Measurements from ENCODE around the gene LRRTM3.

Gene LRRTM3

GRCh38 chr10:67049988-67050387, 124.2 kb downstream of the LRRTM3 start:
- Mint-ChIP-seq H3K4me1 (no peaks in the 10 kb centered on the region), H3K4me3 (no peak overlapping the region), H3K27ac (ENCODE audit: low read depth) (no peak overlapping the region), H3K9me3 (peaks cover 13% of the 10 kb centered on the region), H3K36me3 (ENCODE audit: insufficient read depth) (no peaks in the 10 kb centered on the region), H3K27me3 (no peaks in the 10 kb centered on the region)
- DNase-seq (ENCODE audit: low spot score in 2 of 2) (no peak), ATAC-seq (replicated peaks; ENCODE audit: extremely low read depth, poor library complexity, severe bottlenecking) (no peak)

GRCh38 chr10:67050415-67050814, 124.6 kb downstream of the LRRTM3 start:
- Mint-ChIP-seq H3K4me1 (no peaks in the 10 kb centered on the region), H3K36me3 (ENCODE audit: insufficient read depth) (no peaks in the 10 kb centered on the region), H3K27me3 (no peaks in the 10 kb centered on the region), H3K9me3 (peaks cover 13% of the 10 kb centered on the region), H3K27ac (ENCODE audit: low read depth) (no peak overlapping the region), H3K4me3 (no peak overlapping the region)
- ATAC-seq (replicated peaks; ENCODE audit: extremely low read depth, poor library complexity, severe bottlenecking) (no peak), DNase-seq (ENCODE audit: low spot score in 2 of 2) (no peak)

GRCh38 chr10:67072654-67073053, 146.8 kb downstream of the LRRTM3 start:
- Mint-ChIP-seq H3K9me3 (peaks cover 28% of the 10 kb centered on the region), H3K27ac (ENCODE audit: low read depth) (no peak overlapping the region), H3K4me3 (no peak overlapping the region), H3K4me1 (no peaks in the 10 kb centered on the region), H3K36me3 (ENCODE audit: insufficient read depth) (peaks cover 1% of the 10 kb centered on the region), H3K27me3 (no peaks in the 10 kb centered on the region)
- no peak for ATAC-seq (replicated peaks; ENCODE audit: extremely low read depth, poor library complexity, severe bottlenecking)
- no peak for DNase-seq (ENCODE audit: low spot score in 2 of 2)

- Mint-ChIP-seq H3K4me3 (no peak overlapping the region), H3K27ac (ENCODE audit: low read depth) (no peak overlapping the region), H3K4me1 (no peaks in the 10 kb centered on the region), H3K36me3 (ENCODE audit: insufficient read depth) (no peaks in the 10 kb centered on the region), H3K9me3 (peaks cover 24% of the 10 kb centered on the region), H3K27me3 (no peaks in the 10 kb centered on the region)
- no peak for ATAC-seq (replicated peaks; ENCODE audit: extremely low read depth, poor library complexity, severe bottlenecking)
- no peak for DNase-seq (ENCODE audit: low spot score in 2 of 2)
Measured at GRCh38 chr10:67075491-67075971, 149.7 kb downstream of the LRRTM3 start.

- no peak for ATAC-seq (replicated peaks; ENCODE audit: extremely low read depth, poor library complexity, severe bottlenecking)
- Mint-ChIP-seq H3K4me3 (no peak overlapping the region), H3K36me3 (ENCODE audit: insufficient read depth) (no peaks in the 10 kb centered on the region), H3K27me3 (no peaks in the 10 kb centered on the region), H3K4me1 (no peaks in the 10 kb centered on the region), H3K27ac (ENCODE audit: low read depth) (no peak overlapping the region), H3K9me3 (peaks cover 19% of the 10 kb centered on the region)
- DNase-seq (ENCODE audit: low spot score in 2 of 2), result no peak
Measured at GRCh38 chr10:67076144-67076543, 150.3 kb downstream of the LRRTM3 start.

GRCh38 chr10:67077376-67077775, 151.5 kb downstream of the LRRTM3 start:
- DNase-seq (ENCODE audit: low spot score in 2 of 2), result no peak
- ATAC-seq (replicated peaks; ENCODE audit: extremely low read depth, poor library complexity, severe bottlenecking), result no peak
- no peaks in the 10 kb centered on the region for H3K36me3 Mint-ChIP-seq (ENCODE audit: insufficient read depth)
- no peaks in the 10 kb centered on the region for H3K27me3 Mint-ChIP-seq
- H3K4me3 Mint-ChIP-seq, result no peak overlapping the region
- H3K4me1 Mint-ChIP-seq, result no peaks in the 10 kb centered on the region
- H3K9me3 Mint-ChIP-seq, result peaks cover 19% of the 10 kb centered on the region
- H3K27ac Mint-ChIP-seq (ENCODE audit: low read depth), result no peak overlapping the region

GRCh38 chr10:67079126-67079525, 153.3 kb downstream of the LRRTM3 start:
- no peak for ATAC-seq (replicated peaks; ENCODE audit: extremely low read depth, poor library complexity, severe bottlenecking)
- H3K27ac Mint-ChIP-seq (ENCODE audit: low read depth), result no peak overlapping the region
- no peak for DNase-seq (ENCODE audit: low spot score in 2 of 2)

GRCh38 chr10:67086327-67087134, 160.7 kb downstream of the LRRTM3 start:
- no peaks in the 10 kb centered on the region for H3K4me1 Mint-ChIP-seq
- H3K36me3 Mint-ChIP-seq (ENCODE audit: insufficient read depth), result no peaks in the 10 kb centered on the region
- no peak overlapping the region for H3K4me3 Mint-ChIP-seq
- ATAC-seq (replicated peaks; ENCODE audit: extremely low read depth, poor library complexity, severe bottlenecking) (no peak), DNase-seq (ENCODE audit: low spot score in 2 of 2) (no peak)
- no peak overlapping the region for H3K27ac Mint-ChIP-seq (ENCODE audit: low read depth)
- H3K9me3 Mint-ChIP-seq, result peaks cover 9% of the 10 kb centered on the region
- no peaks in the 10 kb centered on the region for H3K27me3 Mint-ChIP-seq

More at GRCh38 chr10:67079126-67079525, 153.3 kb downstream of the LRRTM3 start:
- H3K36me3 Mint-ChIP-seq (ENCODE audit: insufficient read depth), result no peaks in the 10 kb centered on the region
- H3K4me3 Mint-ChIP-seq, result no peak overlapping the region
- no peaks in the 10 kb centered on the region for H3K4me1 Mint-ChIP-seq
- H3K27me3 Mint-ChIP-seq, result no peaks in the 10 kb centered on the region
- peaks cover 18% of the 10 kb centered on the region for H3K9me3 Mint-ChIP-seq

GRCh38 chr10:67087135-67087425, 161.2 kb downstream of the LRRTM3 start:
- Mint-ChIP-seq H3K27me3 (no peaks in the 10 kb centered on the region), H3K4me3 (no peak overlapping the region), H3K36me3 (ENCODE audit: insufficient read depth) (no peaks in the 10 kb centered on the region), H3K27ac (ENCODE audit: low read depth) (no peak overlapping the region), H3K9me3 (peaks cover 6% of the 10 kb centered on the region), H3K4me1 (no peaks in the 10 kb centered on the region)
- DNase-seq (ENCODE audit: low spot score in 2 of 2) (no peak), ATAC-seq (replicated peaks; ENCODE audit: extremely low read depth, poor library complexity, severe bottlenecking) (no peak)

- no peak for ATAC-seq (replicated peaks; ENCODE audit: extremely low read depth, poor library complexity, severe bottlenecking)
- no peaks in the 10 kb centered on the region for H3K4me1 Mint-ChIP-seq
- no peak overlapping the region for H3K27ac Mint-ChIP-seq (ENCODE audit: low read depth)
- H3K9me3 Mint-ChIP-seq, result peaks cover 6% of the 10 kb centered on the region
- H3K36me3 Mint-ChIP-seq (ENCODE audit: insufficient read depth), result no peaks in the 10 kb centered on the region
- H3K27me3 Mint-ChIP-seq, result no peaks in the 10 kb centered on the region
- H3K4me3 Mint-ChIP-seq, result no peak overlapping the region
- DNase-seq (ENCODE audit: low spot score in 2 of 2), result no peak
Measured at GRCh38 chr10:67088036-67088435, 162.2 kb downstream of the LRRTM3 start.

- no peak for DNase-seq (ENCODE audit: low spot score in 2 of 2)
- no peak for ATAC-seq (replicated peaks; ENCODE audit: extremely low read depth, poor library complexity, severe bottlenecking)
- Mint-ChIP-seq H3K4me1 (no peaks in the 10 kb centered on the region), H3K4me3 (no peak overlapping the region), H3K27ac (ENCODE audit: low read depth) (no peak overlapping the region), H3K9me3 (no peaks in the 10 kb centered on the region), H3K27me3 (no peaks in the 10 kb centered on the region), H3K36me3 (ENCODE audit: insufficient read depth) (no peaks in the 10 kb centered on the region)
Measured at GRCh38 chr10:67095531-67095930, 169.7 kb downstream of the LRRTM3 start.

- Mint-ChIP-seq H3K4me3 (no peak overlapping the region), H3K27ac (ENCODE audit: low read depth) (no peak overlapping the region), H3K9me3 (no peaks in the 10 kb centered on the region), H3K27me3 (no peaks in the 10 kb centered on the region), H3K36me3 (ENCODE audit: insufficient read depth) (no peaks in the 10 kb centered on the region), H3K4me1 (no peaks in the 10 kb centered on the region)
- ATAC-seq (replicated peaks; ENCODE audit: extremely low read depth, poor library complexity, severe bottlenecking) (no peak), DNase-seq (ENCODE audit: low spot score in 2 of 2) (no peak)
Measured at GRCh38 chr10:67098461-67098860, 172.6 kb downstream of the LRRTM3 start.

GRCh38 chr10:67100951-67101350, 175.1 kb downstream of the LRRTM3 start:
- Mint-ChIP-seq H3K36me3 (ENCODE audit: insufficient read depth) (no peaks in the 10 kb centered on the region), H3K27ac (ENCODE audit: low read depth) (no peak overlapping the region), H3K27me3 (no peaks in the 10 kb centered on the region), H3K4me3 (no peak overlapping the region), H3K4me1 (no peaks in the 10 kb centered on the region), H3K9me3 (peaks cover 6% of the 10 kb centered on the region)
- ATAC-seq (replicated peaks; ENCODE audit: extremely low read depth, poor library complexity, severe bottlenecking), result no peak
- no peak for DNase-seq (ENCODE audit: low spot score in 2 of 2)

Data from central memory CD8-positive, alpha-beta T cell (primary cell).